HG02970 (cell line): Measurements from ENCODE around the gene MS4A8.
A peak's percentile ranks its signal among the peaks of the same experiment; 100 is the strongest.

Source experiments
- ATAC-seq: cut with Tn5 transposase; IDR thresholded peaks from one replicate; pipeline ENCODE4 v1.9.1; 2021; ENCODE audit warnings: mild to moderate bottlenecking, moderate library complexity, moderate number of reproducible peaks; ENCODE audit not compliant: unreplicated experiment, low FRiP score

The MS4A8 gene

GRCh38 chr11:60761436-60762190, 62.2 kb downstream of the MS4A8 start:
- ATAC-seq, result no peak

GRCh38 chr11:60762851-60763691, 63.7 kb downstream of the MS4A8 start:
- peak; percentile 53 for ATAC-seq

- no peak for ATAC-seq
These were observed 64.4 kb downstream of the MS4A8 start for GRCh38 chr11:60763692-60764369.

- no peak for ATAC-seq
These were observed 65.5 kb downstream of the MS4A8 start for GRCh38 chr11:60764879-60765278.

GRCh38 chr11:60765355-60765754, 65.9 kb downstream of the MS4A8 start:
- ATAC-seq, result no peak
